Kidney (tissue), 14 donors: ENCODE data around the gene CLRN1. TPM values are rescaled to one million over a fixed set of nuclear protein-coding genes. Genes with fewer than 3 reads are reported as not detected.

Experiments used
- DNase-seq, 5 donors: peaks; one replicate each; pipeline ENCODE4 v3.0.0-alpha.2; 2013 to 2020
- FAIRE-seq: peaks from 2 replicates; lab custom pipeline; 2012; peaks lifted over from hg19 to GRCh38; lab: Jason Lieb, UNC
- H3K27ac ChIP-seq, 2 donors: one replicate each; pipeline ENCODE4 v1.7.0; 2013; ENCODE audit warnings: low read depth in 2 of 2, low read length in 2 of 2, inconsistent platforms in 1 of 2
- H3K27me3 ChIP-seq: one replicate; pipeline ENCODE4 v1.7.1; 2013; ENCODE audit warnings: low read length, inconsistent platforms; ENCODE audit not compliant: control insufficient read depth, insufficient read depth
- H3K36me3 ChIP-seq, 3 donors: one replicate each; pipeline versions ENCODE4 v1.7.0 to v1.7.1; 2013; ENCODE audit warnings: low read length in 3 of 3, control low read depth in 1 of 3, inconsistent platforms in 1 of 3; ENCODE audit not compliant: insufficient read depth in 3 of 3, control insufficient read depth in 2 of 3
- H3K4me1 ChIP-seq, 3 donors: one replicate each; pipeline versions ENCODE4 v1.7.0 to v1.7.1; 2013; ENCODE audit warnings: low read length in 3 of 3, inconsistent platforms in 1 of 3, low read depth in 1 of 3; ENCODE audit not compliant: control insufficient read depth in 2 of 3, insufficient read depth in 2 of 3
- H3K4me3 ChIP-seq, 3 donors: one replicate each; pipeline versions ENCODE4 v1.7.0 to v1.8.1; 2013; ENCODE audit warnings: low read length in 3 of 3, control low read depth in 1 of 3, inconsistent platforms in 1 of 3
- H3K9ac ChIP-seq, 3 donors: one replicate each; pipeline versions ENCODE4 v1.7.0 to v1.7.1; 2013; ENCODE audit warnings: low read length in 3 of 3, control low read depth in 1 of 3, inconsistent platforms in 1 of 3
- H3K9me3 ChIP-seq, 3 donors: one replicate each; pipeline versions ENCODE4 v1.7.0 to v1.7.1; 2013; ENCODE audit warnings: low read length in 3 of 3, control low read depth in 1 of 3, inconsistent platforms in 1 of 3; ENCODE audit not compliant: control insufficient read depth in 2 of 3, insufficient read depth in 1 of 3
- intact Hi-C: fragments of 100-400 bp; cut with DNase I; formaldehyde crosslinking; loops from one replicate; pipeline ENCODE4 v1.11.1; 2022
- polyA plus RNA-seq: library from polyadenylated mRNA; stranded (reverse); fragments of 350-450 nt; fragmentation: Illumina TruSeq; extraction: RNeasy Lipid Tissue Mini Kit (QIAGEN cat#74804); gene quantifications from one replicate; pipeline ENCODE4 v1.2.3, GENCODE V29; 2014; ENCODE audit warnings: low read depth, low replicate concordance; ENCODE audit not compliant: insufficient read depth
- total RNA-seq: library from RNA; stranded (reverse); fragmentation: NEBNext Ultra II Directional; extraction: Animal tissue kit (Norgen Biotek cat#: 25700); gene quantifications from one replicate; pipeline ENCODE4 v1.2.1, GENCODE V29; 2021
- TF ChIP-seq, protein P1 (sequence below): IDR thresholded peaks from 3 replicates; pipeline ENCODE4 v1.5.1; 2012; ENCODE audit warnings: mild to moderate bottlenecking, moderate library complexity, borderline replicate concordance; ENCODE audit not compliant: insufficient read depth; ENCODE audit errors: extremely low read depth
- donor health status: control.
- donor health status: control.
- donor health status: control.
- donor health status: control.
- donor health status: control.
- donor health status: DM: yes; HTN: yes; CAD: no.
- donor health status: Normal renal cell carcinoma (clear cell type).

CLRN1 gene
- total and polyA plus RNA-seq, 2 donors from 2014 or later = not detected

DNA sequence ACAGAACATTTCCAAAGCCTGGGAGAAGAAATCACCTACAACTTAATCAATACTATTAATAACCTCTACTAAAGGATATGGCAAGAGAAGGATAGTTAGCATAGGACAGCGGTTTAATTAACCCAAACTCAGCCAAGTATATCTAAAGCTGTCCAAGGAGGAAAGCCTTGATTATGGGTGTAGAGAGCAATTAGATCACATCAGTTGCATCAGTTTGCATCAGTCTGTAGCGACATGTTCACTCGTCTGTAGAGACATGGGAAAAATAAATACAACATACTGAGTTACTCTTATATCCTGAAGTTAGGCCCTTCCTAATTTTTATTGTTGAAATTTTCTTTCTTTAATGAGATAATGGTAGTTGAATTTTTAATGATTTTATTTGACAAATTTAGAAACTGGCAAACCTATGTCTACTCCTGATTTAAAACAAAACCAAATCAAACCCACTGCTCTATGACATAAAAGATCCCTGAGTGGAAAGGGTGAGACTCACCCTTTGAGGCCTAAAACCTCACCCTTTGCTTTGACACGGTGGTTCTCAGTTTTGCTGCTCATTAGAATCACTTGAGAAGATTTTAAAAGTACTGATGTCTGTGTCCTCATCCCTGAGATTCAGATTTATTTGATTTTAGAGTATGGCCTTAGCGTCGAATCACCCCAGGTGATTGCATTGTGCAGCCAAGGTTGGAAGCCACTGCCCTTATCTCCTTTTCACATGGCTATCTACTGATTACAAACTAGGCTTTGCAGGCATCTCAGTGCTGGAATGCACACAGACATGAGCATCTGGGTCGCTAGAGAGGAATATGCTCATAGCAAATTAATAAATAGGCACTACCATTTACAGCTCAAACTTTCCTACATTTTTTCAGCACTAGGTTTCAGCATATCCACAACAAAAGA is 2.8 kb upstream of the CLRN1 start:
- TF ChIP-seq, protein P1, sequence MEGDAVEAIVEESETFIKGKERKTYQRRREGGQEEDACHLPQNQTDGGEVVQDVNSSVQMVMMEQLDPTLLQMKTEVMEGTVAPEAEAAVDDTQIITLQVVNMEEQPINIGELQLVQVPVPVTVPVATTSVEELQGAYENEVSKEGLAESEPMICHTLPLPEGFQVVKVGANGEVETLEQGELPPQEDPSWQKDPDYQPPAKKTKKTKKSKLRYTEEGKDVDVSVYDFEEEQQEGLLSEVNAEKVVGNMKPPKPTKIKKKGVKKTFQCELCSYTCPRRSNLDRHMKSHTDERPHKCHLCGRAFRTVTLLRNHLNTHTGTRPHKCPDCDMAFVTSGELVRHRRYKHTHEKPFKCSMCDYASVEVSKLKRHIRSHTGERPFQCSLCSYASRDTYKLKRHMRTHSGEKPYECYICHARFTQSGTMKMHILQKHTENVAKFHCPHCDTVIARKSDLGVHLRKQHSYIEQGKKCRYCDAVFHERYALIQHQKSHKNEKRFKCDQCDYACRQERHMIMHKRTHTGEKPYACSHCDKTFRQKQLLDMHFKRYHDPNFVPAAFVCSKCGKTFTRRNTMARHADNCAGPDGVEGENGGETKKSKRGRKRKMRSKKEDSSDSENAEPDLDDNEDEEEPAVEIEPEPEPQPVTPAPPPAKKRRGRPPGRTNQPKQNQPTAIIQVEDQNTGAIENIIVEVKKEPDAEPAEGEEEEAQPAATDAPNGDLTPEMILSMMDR = no peak
- H3K36me3 ChIP-seq = no peaks in the 10 kb centered on the region
- no peaks in the 10 kb centered on the region for H3K4me1 ChIP-seq
- DNase-seq (no peak), FAIRE-seq (no peak)
- H3K4me3 ChIP-seq = no peak overlapping the region
- intact Hi-C loops = no loop called here
- H3K9me3 ChIP-seq = no peaks in the 10 kb centered on the region
- H3K9ac ChIP-seq = no peak overlapping the region
- H3K27ac ChIP-seq = no peak overlapping the region
- no peaks in the 10 kb centered on the region for H3K27me3 ChIP-seq

DNA sequence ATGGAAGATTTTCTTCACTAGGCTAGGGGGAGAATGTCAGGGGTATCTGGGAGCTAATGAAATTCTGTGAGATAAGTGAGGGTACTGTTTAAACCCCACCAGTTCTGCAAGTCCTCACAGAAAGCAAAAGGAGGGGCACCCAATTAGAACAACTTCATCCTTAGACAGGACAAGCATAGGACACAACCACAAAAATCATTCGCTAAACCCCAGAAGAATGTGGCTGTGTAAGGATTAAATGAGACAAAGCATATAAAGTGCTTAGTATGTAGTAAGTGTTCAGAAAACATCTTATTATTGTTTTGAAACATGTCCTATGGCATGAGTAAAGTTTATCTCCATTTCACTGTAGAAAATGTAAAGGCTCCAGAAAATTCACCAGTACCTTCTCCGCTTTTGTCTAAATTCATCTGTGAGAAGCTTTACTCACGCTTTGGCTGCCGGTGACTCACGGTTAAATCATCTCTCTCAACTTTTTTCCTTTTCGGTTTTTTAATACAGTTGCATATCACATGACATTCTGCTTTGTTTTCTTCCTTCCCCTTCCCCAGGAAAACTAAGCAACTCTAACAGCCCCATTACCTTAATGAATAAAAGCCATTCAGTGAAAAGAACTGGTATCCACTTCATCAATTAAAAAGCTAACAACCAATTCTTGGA is 1.7 kb downstream of the CLRN1 start:
- no peak for FAIRE-seq

DNA sequence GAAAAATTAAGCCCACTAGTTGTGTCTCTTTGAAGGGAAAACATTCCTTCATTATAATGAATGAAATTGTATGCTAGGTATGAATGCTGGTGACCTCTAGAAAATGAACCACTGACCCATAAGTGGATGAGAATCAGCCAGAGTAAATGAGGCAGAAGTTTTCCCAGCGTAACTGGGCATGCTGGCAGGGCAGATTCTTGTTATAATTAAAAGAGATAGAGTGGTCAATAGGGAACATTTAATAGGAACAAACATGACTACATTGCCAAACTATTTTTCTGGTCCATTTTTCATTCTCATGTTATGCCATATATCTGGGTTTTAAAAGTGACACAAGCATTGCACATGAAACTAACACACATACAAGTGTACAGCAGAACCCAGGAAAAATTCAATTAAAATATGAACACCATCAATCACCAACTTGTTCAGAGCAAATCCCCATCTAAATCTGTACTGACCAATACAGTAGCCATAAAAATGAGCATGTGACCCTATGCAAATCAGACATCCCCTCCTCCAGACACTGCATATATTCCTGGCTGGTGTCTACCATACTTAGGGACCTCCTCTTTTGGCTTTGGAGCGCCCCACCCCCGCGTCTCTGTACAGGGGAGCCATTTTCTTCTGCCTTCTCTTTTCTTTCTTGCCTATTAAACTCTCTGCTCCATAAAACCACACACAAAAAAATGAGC is 4.0 kb downstream of the CLRN1 start:
- FAIRE-seq = no peak

More for the DNA sequence above, 1.7 kb downstream of the CLRN1 start:
- H3K4me3 ChIP-seq = no peak overlapping the region
- no peaks in the 10 kb centered on the region for H3K4me1 ChIP-seq
- intact Hi-C loops = no loop called here
- no peaks in the 10 kb centered on the region for H3K36me3 ChIP-seq
- DNase-seq = no peak
- no peak overlapping the region for H3K9ac ChIP-seq
- TF ChIP-seq, protein P1 = no peak
- H3K27ac ChIP-seq = no peak overlapping the region
- H3K27me3 ChIP-seq = peaks cover 2% of the 10 kb centered on the region
- no peaks in the 10 kb centered on the region for H3K9me3 ChIP-seq

More for the DNA sequence above, 4.0 kb downstream of the CLRN1 start:
- no peak for DNase-seq
- Histone ChIP-seq H3K27ac (no peak overlapping the region), H3K4me1 (no peaks in the 10 kb centered on the region), H3K9me3 (no peaks in the 10 kb centered on the region), H3K4me3 (no peak overlapping the region), H3K9ac (no peak overlapping the region), H3K36me3 (no peaks in the 10 kb centered on the region), H3K27me3 (peaks cover 2% of the 10 kb centered on the region)
- TF ChIP-seq, protein P1 = no peak
- intact Hi-C loops = no loop called here
